ENCODE measurements around the gene PBX3.

DNA sequence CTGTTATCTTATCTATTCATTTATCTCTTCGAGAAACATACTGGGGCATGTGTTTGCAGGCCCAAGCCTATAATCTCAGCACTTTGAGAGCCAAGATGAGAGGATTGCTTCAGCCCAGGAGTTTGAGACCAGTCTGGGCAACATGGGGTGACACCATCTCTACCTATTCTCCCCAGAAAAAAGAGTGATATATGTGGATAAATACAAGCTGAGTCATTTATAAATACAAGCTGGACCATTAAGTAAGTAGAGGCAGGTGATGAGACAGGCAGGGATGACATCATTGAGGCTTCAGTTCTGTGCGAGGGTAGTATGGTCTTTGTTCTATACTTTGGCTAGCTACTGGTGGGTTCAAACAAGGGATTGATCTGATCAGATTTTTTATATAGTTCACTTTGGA, 25.6 kb downstream of the PBX3 start:
- TF ChIP-seq POLR2A (IDR thresholded peaks at IDR 0.05; ENCODE audit: low read depth, low read length) (no peak), POLR2AphosphoS5 (IDR thresholded peaks at IDR 0.05; ENCODE audit: low read depth, low read length) (no peak)
